HEK293 (cell line): ENCODE measurements around the gene PIEZO1.
A peak's percentile ranks its signal among the peaks of the same experiment; 100 is the strongest.

Experiments used
- CTCF ChIA-PET: fragments of 350-600 bp; formaldehyde crosslinking; extraction: SDS; loops from one replicate; lab custom pipeline; 2021; ENCODE audit warnings: antibody characterized with exemption; lab: Yijun Ruan, JAX
- POLR2A ChIA-PET: fragments of 300-600 bp; formaldehyde crosslinking; extraction: SDS; loops from one replicate; lab custom pipeline; 2020; ENCODE audit warnings: antibody characterized with exemption, inconsistent platforms; lab: Yijun Ruan, JAX
- H3K27ac ChIP-seq: fragments of 200-500 bp; sonication (Bioruptor generic); 2 replicates; pipeline ENCODE4 v1.5.1; 2014; ENCODE audit warnings: low read depth, low read length, control low read depth, inconsistent platforms; ENCODE audit errors: extremely low read depth
- H3K36me3 ChIP-seq, 2 experiments: fragments of 200-500 bp in 1 of 2; sonication (Bioruptor generic) in 1 of 2; 1 replicate in 1 of 2; 2 replicates in 1 of 2; pipeline ENCODE4 v1.5.1; 2014 to 2017; ENCODE audit warnings: inconsistent platforms in 2 of 2, low read length in 2 of 2; ENCODE audit not compliant: control insufficient read depth in 2 of 2, insufficient read depth in 1 of 2
- H3K4me1 ChIP-seq: fragments of 200-500 bp; sonication (Bioruptor generic); 2 replicates; pipeline ENCODE4 v1.5.1; 2014; ENCODE audit warnings: mild to moderate bottlenecking, low read length, inconsistent platforms; ENCODE audit not compliant: control insufficient read depth, insufficient read depth
- H3K4me3 ChIP-seq: 2 replicates; pipeline ENCODE4 v1.5.1; 2011; ENCODE audit warnings: low read depth, mild to moderate bottlenecking, control low read depth, low read length, moderate library complexity
- H3K9me3 ChIP-seq: fragments of 200-500 bp; sonication (Bioruptor generic); 2 replicates; pipeline ENCODE4 v1.5.1; 2014; ENCODE audit warnings: low read depth, low read length, inconsistent platforms; ENCODE audit not compliant: control insufficient read depth, insufficient read depth
- EGR2 ChIP-seq: fragments of 450-650 bp; formaldehyde crosslinking; IDR thresholded peaks from 2 replicates; pipeline ENCODE4 v1.5.1; 2016; ENCODE audit warnings: low read depth, missing biosample characterization, missing genetic modification characterization
- GLIS1 ChIP-seq: fragments of 450-650 bp; formaldehyde crosslinking; IDR thresholded peaks from 2 replicates; pipeline ENCODE4 v1.5.1; 2016; ENCODE audit warnings: missing biosample characterization, missing genetic modification characterization
- KLF1 ChIP-seq: fragments of 450-650 bp; formaldehyde crosslinking; IDR thresholded peaks from 2 replicates; pipeline ENCODE4 v1.5.1; 2016; ENCODE audit warnings: missing biosample characterization, missing genetic modification characterization
- KLF8 ChIP-seq: fragments of 450-650 bp; formaldehyde crosslinking; IDR thresholded peaks from 2 replicates; pipeline ENCODE4 v1.5.1; 2016; ENCODE audit warnings: missing biosample characterization, missing genetic modification characterization
- PRDM1 ChIP-seq: fragments of 450-650 bp; formaldehyde crosslinking; IDR thresholded peaks from 2 replicates; pipeline ENCODE4; 2016; ENCODE audit warnings: missing biosample characterization, missing genetic modification characterization
- SCRT2 ChIP-seq: fragments of 450-650 bp; formaldehyde crosslinking; IDR thresholded peaks from 2 replicates; pipeline ENCODE4 v1.5.1; 2016; ENCODE audit warnings: missing biosample characterization, missing genetic modification characterization
- SETDB1 ChIP-seq: IDR thresholded peaks from one replicate; pipeline ENCODE4 v1.6.1; 2017; ENCODE audit warnings: mild to moderate bottlenecking, low read length, moderate library complexity, mixed read lengths; ENCODE audit not compliant: insufficient read length
- ZFHX2 ChIP-seq: fragments of 450-650 bp; formaldehyde crosslinking; conservative IDR thresholded peaks from 2 replicates; pipeline ENCODE4 v1.5.1; 2016; ENCODE audit warnings: missing biosample characterization, missing genetic modification characterization
- ZFP3 ChIP-seq: fragments of 450-650 bp; formaldehyde crosslinking; IDR thresholded peaks from 2 replicates; pipeline ENCODE4 v1.5.1; 2016; ENCODE audit warnings: low read depth, missing biosample characterization, missing genetic modification characterization
- ZFP41 ChIP-seq: fragments of 450-650 bp; formaldehyde crosslinking; IDR thresholded peaks from 2 replicates; pipeline ENCODE4 v1.5.1; 2016; ENCODE audit warnings: missing biosample characterization, missing genetic modification characterization, borderline replicate concordance
- ZIC2 ChIP-seq: fragments of 450-650 bp; formaldehyde crosslinking; IDR thresholded peaks from 2 replicates; pipeline ENCODE4 v1.5.1; 2016; ENCODE audit warnings: missing biosample characterization, missing genetic modification characterization
- ZNF138 ChIP-seq: fragments of 450-650 bp; formaldehyde crosslinking; IDR thresholded peaks from 2 replicates; pipeline ENCODE4 v1.5.1; 2016; ENCODE audit warnings: missing biosample characterization, missing genetic modification characterization, borderline replicate concordance
- ZNF146 ChIP-seq: fragments of 450-650 bp; formaldehyde crosslinking; IDR thresholded peaks from 2 replicates; pipeline ENCODE4 v1.5.1; 2016; ENCODE audit warnings: missing biosample characterization, missing genetic modification characterization
- ZNF2 ChIP-seq: fragments of 450-650 bp; formaldehyde crosslinking; IDR thresholded peaks from 2 replicates; pipeline ENCODE4 v1.5.1; 2016; ENCODE audit warnings: missing biosample characterization, missing genetic modification characterization
- ZNF202 ChIP-seq: fragments of 450-650 bp; formaldehyde crosslinking; IDR thresholded peaks from 2 replicates; pipeline ENCODE4 v1.5.1; 2016; ENCODE audit warnings: missing biosample characterization, missing genetic modification characterization, borderline replicate concordance
- ZNF571 ChIP-seq: fragments of 450-650 bp; formaldehyde crosslinking; IDR thresholded peaks from 2 replicates; pipeline ENCODE4 v1.5.0; 2017; ENCODE audit warnings: missing biosample characterization, missing genetic modification characterization
- ZNF600 ChIP-seq: fragments of 450-650 bp; formaldehyde crosslinking; IDR thresholded peaks from 2 replicates; pipeline ENCODE4 v1.5.1; 2016; ENCODE audit warnings: missing biosample characterization, missing genetic modification characterization
- ZNF670 ChIP-seq: fragments of 450-650 bp; formaldehyde crosslinking; IDR thresholded peaks from 2 replicates; pipeline ENCODE4 v1.5.1; 2016; ENCODE audit warnings: missing biosample characterization, missing genetic modification characterization, low read depth
- TF ChIP-seq, protein P1 (sequence below): fragments of 450-650 bp; formaldehyde crosslinking; IDR thresholded peaks from 2 replicates; pipeline ENCODE4 v1.5.1; 2016; ENCODE audit warnings: missing biosample characterization, missing genetic modification characterization
- TF ChIP-seq, protein P2 (sequence below): fragments of 450-650 bp; formaldehyde crosslinking; IDR thresholded peaks from 2 replicates; pipeline ENCODE4 v1.5.1; 2016; ENCODE audit warnings: missing biosample characterization, missing genetic modification characterization
- TF ChIP-seq, protein P3 (sequence below): fragments of 450-650 bp; IDR thresholded peaks from 2 replicates; pipeline ENCODE4 v1.5.1; 2018; ENCODE audit warnings: missing biosample characterization, missing genetic modification characterization

The PIEZO1 gene

DNA sequence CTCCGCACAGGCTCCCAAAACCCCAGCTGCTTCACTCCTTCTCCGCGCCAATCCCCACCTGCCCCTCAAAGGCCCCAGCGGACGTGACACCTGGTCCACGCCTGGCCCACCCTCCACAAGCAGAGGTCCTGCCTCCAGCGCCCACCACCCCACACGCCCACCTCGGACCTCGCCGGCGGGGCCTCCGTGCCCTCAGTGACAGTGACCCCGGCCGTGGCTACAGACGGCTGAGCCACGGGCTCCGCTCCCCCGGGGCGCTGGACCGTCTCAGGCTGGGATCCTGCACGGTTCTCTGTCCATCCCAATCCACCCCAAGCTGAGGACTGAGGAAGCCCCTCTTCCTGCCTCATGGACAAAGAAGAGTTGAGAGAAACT, 25.1 kb downstream of the PIEZO1 start (continued):
- TF ChIP-seq, protein P1, sequence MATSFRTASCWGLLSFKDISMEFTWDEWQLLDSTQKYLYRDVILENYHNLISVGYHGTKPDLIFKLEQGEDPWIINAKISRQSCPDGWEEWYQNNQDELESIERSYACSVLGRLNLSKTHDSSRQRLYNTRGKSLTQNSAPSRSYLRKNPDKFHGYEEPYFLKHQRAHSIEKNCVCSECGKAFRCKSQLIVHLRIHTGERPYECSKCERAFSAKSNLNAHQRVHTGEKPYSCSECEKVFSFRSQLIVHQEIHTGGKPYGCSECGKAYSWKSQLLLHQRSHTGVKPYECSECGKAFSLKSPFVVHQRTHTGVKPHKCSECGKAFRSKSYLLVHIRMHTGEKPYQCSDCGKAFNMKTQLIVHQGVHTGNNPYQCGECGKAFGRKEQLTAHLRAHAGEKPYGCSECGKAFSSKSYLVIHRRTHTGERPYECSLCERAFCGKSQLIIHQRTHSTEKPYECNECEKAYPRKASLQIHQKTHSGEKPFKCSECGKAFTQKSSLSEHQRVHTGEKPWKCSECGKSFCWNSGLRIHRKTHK (tag by site-specific recombination), result no peak
- TF ChIP-seq ZNF670 (tag by site-specific recombination) (no peak), ZNF2 (tag by site-specific recombination) (no peak), ZNF146 (no peak), KLF8 (tag by site-specific recombination) (no peak), ZNF138 (no peak)
- TF ChIP-seq, protein P2, sequence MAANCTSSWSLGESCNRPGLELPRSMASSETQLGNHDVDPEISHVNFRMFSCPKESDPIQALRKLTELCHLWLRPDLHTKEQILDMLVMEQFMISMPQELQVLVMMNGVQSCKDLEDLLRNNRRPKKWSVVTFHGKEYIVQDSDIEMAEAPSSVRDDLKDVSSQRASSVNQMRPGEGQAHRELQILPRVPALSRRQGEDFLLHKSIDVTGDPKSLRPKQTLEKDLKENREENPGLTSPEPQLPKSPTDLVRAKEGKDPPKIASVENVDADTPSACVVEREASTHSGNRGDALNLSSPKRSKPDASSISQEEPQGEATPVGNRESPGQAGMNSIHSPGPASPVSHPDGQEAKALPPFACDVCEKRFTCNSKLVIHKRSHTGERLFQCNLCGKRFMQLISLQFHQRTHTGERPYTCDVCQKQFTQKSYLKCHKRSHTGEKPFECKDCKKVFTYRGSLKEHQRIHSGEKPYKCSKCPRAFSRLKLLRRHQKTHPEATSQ (tag by site-specific recombination), result no peak
- TF ChIP-seq, all 188 proteins: peak for 0

DNA sequence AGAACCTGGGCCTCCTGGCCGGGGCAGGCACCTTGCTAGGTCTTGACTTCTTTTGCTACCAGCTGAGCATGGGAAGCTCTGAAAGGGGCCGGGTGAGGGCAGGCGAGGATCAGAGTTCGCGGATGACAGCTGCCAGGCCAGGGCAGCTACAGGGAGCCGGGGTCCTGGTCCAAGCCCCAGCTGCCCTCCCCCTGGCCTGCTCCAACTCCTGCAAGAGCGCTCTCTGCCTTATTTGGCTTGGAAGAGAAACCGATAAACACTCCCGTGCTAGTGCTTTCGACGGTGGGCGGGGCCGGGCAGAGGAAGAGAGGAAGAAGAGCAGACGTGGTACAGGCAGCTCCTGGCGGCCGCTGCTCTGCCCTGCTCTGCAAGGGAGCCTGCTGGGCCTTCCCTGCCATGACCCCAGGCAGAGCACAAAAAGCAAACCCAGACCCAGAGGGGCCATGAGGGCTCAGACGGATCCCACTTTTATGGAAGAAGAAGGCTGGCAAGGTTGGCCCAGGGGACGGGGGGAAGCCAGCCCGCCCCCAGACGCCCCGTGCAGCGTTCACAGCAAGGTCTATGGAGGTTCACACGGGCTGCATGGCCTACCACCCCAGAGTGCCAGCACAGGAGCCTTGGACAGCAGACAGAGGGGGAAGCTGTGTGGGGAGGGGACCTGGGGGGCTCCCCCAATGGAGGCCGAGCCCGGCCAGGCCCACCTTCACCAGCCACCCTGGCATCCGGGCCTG, 25.6 kb downstream of the PIEZO1 start:
- ChIA-PET POLR2A (interaction anchor here (3.8 kb wide), 1 partner anchor 11 kb away, joined by 24 read pairs; no protein-coding TSS in a partner anchor), CTCF (interaction anchor here (1.1 to 4.3 kb wide), 2 partner anchors 21 to 22 kb away, joined by 4 to 28 read pairs; no protein-coding TSS in a partner anchor)
- Histone ChIP-seq H3K27ac (no peak overlapping the region), H3K4me1 (peaks cover 8% of the 10 kb centered on the region), H3K36me3 (no peaks in the 10 kb centered on the region), H3K9me3 (no peaks in the 10 kb centered on the region), H3K4me3 (no peak overlapping the region)
- TF ChIP-seq, protein P3, sequence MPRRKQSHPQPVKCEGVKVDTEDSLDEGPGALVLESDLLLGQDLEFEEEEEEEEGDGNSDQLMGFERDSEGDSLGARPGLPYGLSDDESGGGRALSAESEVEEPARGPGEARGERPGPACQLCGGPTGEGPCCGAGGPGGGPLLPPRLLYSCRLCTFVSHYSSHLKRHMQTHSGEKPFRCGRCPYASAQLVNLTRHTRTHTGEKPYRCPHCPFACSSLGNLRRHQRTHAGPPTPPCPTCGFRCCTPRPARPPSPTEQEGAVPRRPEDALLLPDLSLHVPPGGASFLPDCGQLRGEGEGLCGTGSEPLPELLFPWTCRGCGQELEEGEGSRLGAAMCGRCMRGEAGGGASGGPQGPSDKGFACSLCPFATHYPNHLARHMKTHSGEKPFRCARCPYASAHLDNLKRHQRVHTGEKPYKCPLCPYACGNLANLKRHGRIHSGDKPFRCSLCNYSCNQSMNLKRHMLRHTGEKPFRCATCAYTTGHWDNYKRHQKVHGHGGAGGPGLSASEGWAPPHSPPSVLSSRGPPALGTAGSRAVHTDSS (tag by site-specific recombination), result 0 out of 2 replicates have a peak, but pooled peaks have one; percentile 43
- TF ChIP-seq ZFP3 (tag by site-specific recombination), result no peak

DNA sequence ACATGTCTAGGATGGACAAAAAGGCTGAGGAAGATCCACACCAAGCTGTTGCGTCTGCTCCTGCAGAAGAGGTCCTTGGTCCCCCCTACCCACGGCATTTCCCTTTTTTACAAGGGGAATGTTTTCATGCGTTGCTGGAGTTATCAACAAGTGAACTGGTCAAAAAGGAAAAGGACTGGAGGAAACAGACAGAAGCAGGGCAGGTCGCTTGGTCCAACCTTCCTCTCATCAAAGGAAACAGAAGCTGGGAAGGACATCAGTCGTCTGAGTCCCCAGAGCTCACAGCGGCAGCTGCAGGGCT, 26.1 kb downstream of the PIEZO1 start:
- H3K36me3 ChIP-seq, result no peaks in the 10 kb centered on the region
- ChIA-PET POLR2A (interaction anchor here (3.8 kb wide), 1 partner anchor 12 kb away, joined by 24 read pairs; no protein-coding TSS in a partner anchor), CTCF (interaction anchor here (4.3 kb wide), 1 partner anchor 21 kb away, joined by 28 read pairs; no protein-coding TSS in a partner anchor)
- H3K27ac ChIP-seq, result no peak overlapping the region
- TF ChIP-seq PRDM1 (tag by site-specific recombination) (no peak), SCRT2 (tag by site-specific recombination) (0 out of 2 replicates have a peak, but pooled peaks have one; percentile 24)
- H3K4me3 ChIP-seq, result no peak overlapping the region
- no peaks in the 10 kb centered on the region for H3K9me3 ChIP-seq
- peaks cover 8% of the 10 kb centered on the region for H3K4me1 ChIP-seq

DNA sequence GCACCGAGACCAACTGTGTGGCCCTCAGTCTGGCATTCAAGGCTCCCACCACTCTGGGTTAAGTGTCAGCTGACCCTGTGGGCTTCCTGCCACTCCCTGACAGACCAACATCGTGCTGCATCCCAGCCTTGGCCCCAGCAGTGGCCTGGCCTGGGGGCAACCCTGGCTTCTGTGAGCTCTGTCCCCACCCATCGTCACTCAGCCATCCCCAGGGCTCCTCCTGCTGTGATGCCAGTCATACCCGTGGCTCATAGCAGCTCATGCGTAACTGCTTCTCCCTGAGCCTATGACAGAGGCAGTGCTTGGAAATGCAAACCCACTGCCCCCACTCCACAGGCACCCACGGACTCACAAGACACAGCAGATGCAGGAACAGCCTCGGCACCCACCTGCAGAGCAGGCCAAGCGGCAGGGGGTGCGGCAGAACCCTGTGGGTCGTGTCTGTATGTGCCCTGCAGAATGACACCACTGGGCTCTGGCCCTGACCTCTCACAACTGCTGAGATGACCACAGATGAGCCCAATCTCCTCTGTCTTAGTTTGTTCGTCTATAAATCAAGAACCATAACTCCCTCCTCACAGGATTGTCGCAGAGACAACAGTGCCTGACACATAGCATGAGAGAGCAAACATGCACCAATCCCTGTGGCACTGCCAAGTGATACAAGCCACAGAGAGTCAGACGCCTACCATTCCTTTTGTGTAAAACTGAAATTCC, 26.6 kb downstream of the PIEZO1 start:
- Histone ChIP-seq H3K9me3 (no peaks in the 10 kb centered on the region), H3K27ac (no peak overlapping the region), H3K4me1 (peaks cover 8% of the 10 kb centered on the region), H3K36me3 (no peaks in the 10 kb centered on the region), H3K4me3 (no peak overlapping the region)
- TF ChIP-seq ZFHX2 (tag by site-specific recombination) (0 out of 2 replicates have a peak, but pooled peaks have one; percentile 18), EGR2 (tag by site-specific recombination) (peak; percentile 48), ZIC2 (peak; percentile 79), ZNF600 (tag by site-specific recombination) (0 out of 2 replicates have a peak, but pooled peaks have one; percentile 11), GLIS1 (tag by site-specific recombination) (peak; percentile 25), ZFP41 (tag by site-specific recombination) (no peak), ZNF202 (tag by site-specific recombination) (no peak), ZNF571 (tag by site-specific recombination) (no peak), SETDB1 (peak; percentile 16), KLF1 (tag by site-specific recombination) (peak; percentile 45; the same call in 1 of the 2 replicates)
- POLR2A ChIA-PET, result interaction anchor here (0.9 to 3.8 kb wide), 2 partner anchors 12 to 21 kb away, joined by 3 to 24 read pairs; no protein-coding TSS in a partner anchor
- CTCF ChIA-PET, result interaction anchor here (0.6 to 4.3 kb wide), 2 partner anchors 21 to 1374 kb away, joined by 3 to 28 read pairs; no protein-coding TSS in a partner anchor
